Heart left ventricle (tissue), 16 donors: Measurements from ENCODE around the gene CORO1C. TPM values are rescaled to one million over a fixed set of nuclear protein-coding genes. Genes with fewer than 3 reads are reported as not detected.
A peak's percentile ranks its signal among the peaks of the same experiment; 100 is the strongest.

ENCODE experiments used
- ATAC-seq, 4 donors: fragments of 200-7000 bp; cut with Tn5 transposase; one replicate each; pipeline ENCODE4 v1.9.1; 2020 to 2022; ENCODE audit warnings: moderate library complexity in 4 of 4, mild to moderate bottlenecking in 3 of 4, moderate number of reproducible peaks in 1 of 4
- DNase-seq, 5 donors: peaks; one replicate each; pipeline ENCODE4 v3.0.0-alpha.2; 2020
- H3K27ac ChIP-seq, 12 donors: fragments of 200-600 bp; sonication (generic) in 4 of 12; one replicate each; pipeline versions ENCODE4 v1.5.0 to v1.8.0; 2016 to 2022; ENCODE audit warnings: mild to moderate bottlenecking in 2 of 12
- H3K27me3 ChIP-seq, 9 donors: fragments of 200-600 bp; sonication (generic) in 2 of 9; one replicate each; pipeline versions ENCODE4 v1.5.1 to v1.8.0; 2016 to 2022; ENCODE audit warnings: mild to moderate bottlenecking in 3 of 9
- H3K36me3 ChIP-seq, 9 donors: fragments of 200-600 bp; sonication (generic) in 2 of 9; one replicate each; pipeline versions ENCODE4 v1.5.0 to v1.8.0; 2018 to 2022; ENCODE audit warnings: mild to moderate bottlenecking in 2 of 9
- H3K4me1 ChIP-seq, 12 donors: fragments of 200-600 bp; sonication (generic) in 4 of 12; one replicate each; pipeline versions ENCODE4 v1.5.0 to v1.8.0; 2016 to 2022; ENCODE audit warnings: mild to moderate bottlenecking in 3 of 12
- H3K4me3 ChIP-seq, 12 donors: fragments of 200-600 bp; sonication (generic) in 4 of 12; one replicate each; pipeline versions ENCODE4 v1.5.0 to v1.8.0; 2017 to 2022; ENCODE audit warnings: mild to moderate bottlenecking in 9 of 12, moderate library complexity in 4 of 12
- H3K9me3 ChIP-seq, 12 donors: fragments of 200-600 bp; sonication (generic) in 4 of 12; one replicate each; pipeline versions ENCODE4 v1.5.0 to v1.8.0; 2016 to 2022; ENCODE audit warnings: mild to moderate bottlenecking in 1 of 12
- POLR2A ChIP-seq, 2 donors: fragments of 450-650 bp; IDR thresholded peaks; one replicate each; pipeline ENCODE4 v1.6.1; 2017; ENCODE audit warnings: antibody characterized with exemption in 2 of 2, mild to moderate bottlenecking in 2 of 2, moderate library complexity in 2 of 2
- WGBS, 4 donors: extraction: QIAGEN DNeasy Blood & Tissue Kit in 2 of 4; methylation state at CpG; one replicate each; pipeline versions ENCODE4 v1.1.5 to v1.1.7; 2013 to 2018; 5-methylcytosine and 5-hydroxymethylcytosine counted together
- intact Hi-C, 10 donors: fragments of 100-400 bp; cut with DNase I; formaldehyde crosslinking; loops; one replicate each; pipeline versions ENCODE4 v1.11.1 to v1.14.2; 2022
- polyA plus RNA-seq, 2 donors: library from polyadenylated mRNA; stranded (reverse); fragments of 200-250 nt; gene quantifications; one replicate each; pipeline ENCODE4 v1.2.3, GENCODE V29; 2013
- total RNA-seq, 9 donors: library from RNA; depleted of rRNA in 2 of 9; stranded (reverse); fragments of >200 nt in 2 of 9; fragmentation: NEBNext Ultra II Directional in 3 of 9; extraction: Animal tissue kit (Norgen Biotek cat#: 25700) in 3 of 9; gene quantifications; one replicate each; pipeline versions ENCODE4 v1.1.0 to v1.2.4, GENCODE V29; 2016 to 2023
- TF ChIP-seq, protein P1 (sequence below), 12 donors: fragments of 200-600 bp; sonication (generic) in 4 of 12; IDR thresholded peaks; one replicate each; pipeline versions ENCODE4 v1.5.0 to v1.8.0; 2018 to 2022; ENCODE audit warnings: antibody characterized with exemption in 12 of 12, mild to moderate bottlenecking in 5 of 12
- donor health status: ischemic (EF 13 %, LVEDD 7.1; RV severe dilation, severe dysfunction).
- donor health status: healthy with polysubstance abuse.
- donor health status: DM: no; HTN: yes; CAD: no.
- donor health status: DM: no; HTN: no; CAD: no.
- donor health status: ischemic (EF 25% LVEDD 6.9; RV normal size, moderate dysfunction).
- donor health status: ischemic (EF 25% LVEDD 5.7; RV mildly dilated, moderate dysfunction).
- donor health status: healthy.
- donor health status: DM: yes; HTN: yes; CAD: no.
- donor health status: ischemic (EF 35%, LVEDD 5.7; RV mildly dilated, moderate dysfunction).
- donor health status: nonischemic (EF 11% LVEDD 7.7; RV severe dilation, severe dysfunction).
- donor health status: DM: yes; HTN: yes; CAD: no.
- donor health status: PGD.
- donor health status: ischemic (EF 29% LVEDD 5.4; RV normal size, mild dysfunction).
- donor health status: nonischemic (EF 23%, LVEDD 6.1; RV moderate dilation, normal function).

CORO1C gene
- total and polyA plus RNA-seq, 11 donors: 18.3 to 119 (median 65.2) TPM

DNA sequence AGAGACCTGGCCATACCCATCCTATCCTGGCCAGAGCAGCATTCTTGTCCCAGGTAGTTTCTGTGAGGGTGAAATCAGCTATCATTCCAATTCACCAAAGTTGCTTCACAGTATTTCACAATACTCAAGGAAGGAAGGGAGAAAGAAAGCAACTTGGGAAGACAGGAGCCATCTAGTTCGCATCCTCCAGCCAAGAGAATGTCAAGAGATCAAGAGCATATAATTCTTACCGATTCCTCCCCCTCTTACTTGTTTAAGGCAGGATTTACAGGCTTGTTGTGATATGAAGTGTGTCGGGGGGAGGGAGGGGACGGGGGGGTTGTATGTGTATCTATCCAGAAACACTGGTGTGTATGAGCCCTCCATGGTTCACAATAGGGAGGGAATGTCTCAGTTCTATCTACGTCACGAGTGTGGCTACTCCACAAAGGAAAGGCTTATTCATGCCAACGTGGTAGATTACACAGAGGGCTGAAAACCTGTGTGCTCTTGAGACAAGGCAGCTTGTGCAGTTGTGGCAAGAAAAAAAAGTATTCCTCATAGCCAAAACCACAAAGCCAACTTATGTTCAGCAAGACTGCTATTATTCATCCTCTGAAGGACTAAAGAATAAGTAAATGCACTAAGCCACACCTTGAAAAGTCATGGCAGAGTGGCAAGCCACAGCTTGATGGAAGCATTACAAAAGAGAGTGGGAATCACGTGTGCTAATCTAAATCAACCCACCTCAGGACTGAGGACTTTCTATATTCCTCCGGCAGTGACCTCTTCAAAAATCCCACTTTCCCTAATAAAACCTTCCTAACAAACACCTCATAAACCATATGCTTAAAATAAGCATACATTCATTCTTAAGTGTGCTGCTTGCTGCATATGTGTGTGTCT lies 35.0 kb downstream of the CORO1C start:
- no peaks in the 10 kb centered on the region for H3K9me3 ChIP-seq
- no peak for TF ChIP-seq POLR2A (IDR thresholded peaks at IDR 0.05)
- TF ChIP-seq, protein P1, sequence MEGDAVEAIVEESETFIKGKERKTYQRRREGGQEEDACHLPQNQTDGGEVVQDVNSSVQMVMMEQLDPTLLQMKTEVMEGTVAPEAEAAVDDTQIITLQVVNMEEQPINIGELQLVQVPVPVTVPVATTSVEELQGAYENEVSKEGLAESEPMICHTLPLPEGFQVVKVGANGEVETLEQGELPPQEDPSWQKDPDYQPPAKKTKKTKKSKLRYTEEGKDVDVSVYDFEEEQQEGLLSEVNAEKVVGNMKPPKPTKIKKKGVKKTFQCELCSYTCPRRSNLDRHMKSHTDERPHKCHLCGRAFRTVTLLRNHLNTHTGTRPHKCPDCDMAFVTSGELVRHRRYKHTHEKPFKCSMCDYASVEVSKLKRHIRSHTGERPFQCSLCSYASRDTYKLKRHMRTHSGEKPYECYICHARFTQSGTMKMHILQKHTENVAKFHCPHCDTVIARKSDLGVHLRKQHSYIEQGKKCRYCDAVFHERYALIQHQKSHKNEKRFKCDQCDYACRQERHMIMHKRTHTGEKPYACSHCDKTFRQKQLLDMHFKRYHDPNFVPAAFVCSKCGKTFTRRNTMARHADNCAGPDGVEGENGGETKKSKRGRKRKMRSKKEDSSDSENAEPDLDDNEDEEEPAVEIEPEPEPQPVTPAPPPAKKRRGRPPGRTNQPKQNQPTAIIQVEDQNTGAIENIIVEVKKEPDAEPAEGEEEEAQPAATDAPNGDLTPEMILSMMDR (IDR thresholded peaks at IDR 0.05): no peak
- ATAC-seq (peak in 1 of 4 donors; percentile 7), DNase-seq (no peak)
- H3K4me1 ChIP-seq: peaks cover 10 to 89% (median 71%) of the 10 kb centered on the region in 12 donors
- H3K27me3 ChIP-seq: no peaks in the 10 kb centered on the region
- intact Hi-C loops: no loop called here
- H3K27ac ChIP-seq: peak overlapping the region in 9 of 12 donors; percentile 30 to 96 (median 45)
- WGBS, 4 donors: 48 to 61% (median 50%) methylated on average over 9 of the region's 9 CpGs
- H3K36me3 ChIP-seq: peaks cover 0 to 51% (median 28%) of the 10 kb centered on the region in 9 donors
- H3K4me3 ChIP-seq: no peak overlapping the region

GRCh38 chr12:108694812-108695278 lies 36.5 kb downstream of the CORO1C start:
- Histone ChIP-seq H3K9me3 (no peaks in the 10 kb centered on the region), H3K27me3 (no peaks in the 10 kb centered on the region), H3K4me3 (no peak overlapping the region), H3K4me1 (peaks cover 13 to 89% (median 71%) of the 10 kb centered on the region in 12 donors), H3K27ac (peak overlapping the region in 6 of 12 donors; percentile 6 to 96 (median 94)), H3K36me3 (peaks cover 0 to 40% (median 17%) of the 10 kb centered on the region in 9 donors)
- TF ChIP-seq, protein P1 (IDR thresholded peaks at IDR 0.05): no peak
- TF ChIP-seq POLR2A (IDR thresholded peaks at IDR 0.05): peak in 1 of 2 donors; percentile 17
- ATAC-seq: no peak
- DNase-seq: no peak
- intact Hi-C loops: loop anchor here in 3 of 10 donors (5.0 kb wide), 3 partner anchors 32 to 92 kb away; partner anchors contain the start of gene CORO1C (in 1 of the 3)
- 49 to 71% (median 59%) methylated on average over 2 of the region's 2 CpGs for WGBS, 4 donors

- Histone ChIP-seq H3K4me1 (peaks cover 18 to 91% (median 71%) of the 10 kb centered on the region in 12 donors), H3K9me3 (no peaks in the 10 kb centered on the region), H3K4me3 (no peak overlapping the region), H3K36me3 (peaks cover 0 to 29% (median 8%) of the 10 kb centered on the region in 9 donors), H3K27ac (peak overlapping the region in 11 of 12 donors; percentile 84 to 96 (median 93)), H3K27me3 (no peaks in the 10 kb centered on the region)
- no peak for DNase-seq
- TF ChIP-seq, protein P1 (IDR thresholded peaks at IDR 0.05): no peak
- TF ChIP-seq POLR2A (IDR thresholded peaks at IDR 0.05): no peak
- intact Hi-C loops: loop anchor here in 3 of 10 donors (5.0 kb wide), 3 partner anchors 34 to 94 kb away; partner anchors contain the start of gene CORO1C (in 1 of the 3)
- WGBS, 4 donors: 87 to 93% (median 90%) methylated on average over 6 of the region's 6 CpGs
- ATAC-seq: no peak
These were observed 37.6 kb downstream of the CORO1C start for GRCh38 chr12:108693751-108694150.

GRCh38 chr12:108693186-108693730 lies 38.1 kb downstream of the CORO1C start:
- peaks cover 18 to 96% (median 74%) of the 10 kb centered on the region in 12 donors for H3K4me1 ChIP-seq
- H3K27me3 ChIP-seq: no peaks in the 10 kb centered on the region
- no peak overlapping the region for H3K4me3 ChIP-seq
- peaks cover 0 to 24% (median 4%) of the 10 kb centered on the region in 9 donors for H3K36me3 ChIP-seq
- H3K9me3 ChIP-seq: no peaks in the 10 kb centered on the region
- TF ChIP-seq, protein P1 (IDR thresholded peaks at IDR 0.05): no peak
- TF ChIP-seq POLR2A (IDR thresholded peaks at IDR 0.05): no peak
- intact Hi-C loops: loop anchor here in 3 of 10 donors (5.0 kb wide), 3 partner anchors 34 to 94 kb away; partner anchors contain the start of gene CORO1C (in 1 of the 3)
- ATAC-seq: no peak
- peak overlapping the region; percentile 84 to 96 (median 94) for H3K27ac ChIP-seq
- no peak for DNase-seq
- whole genome bisulfite sequencing, 4 donors: 67 to 79% (median 71%) methylated on average over 6 of the region's 6 CpGs
